NCI-H187 treated with DMSO at 0.1 percent for 48 hours (cell line): ENCODE results near the gene AKIP1.

Source experiments
- DNase-seq: peaks from one replicate; lab custom pipeline; 2025; lab: John Stamatoyannopoulos, UW

AKIP1 gene

DNA sequence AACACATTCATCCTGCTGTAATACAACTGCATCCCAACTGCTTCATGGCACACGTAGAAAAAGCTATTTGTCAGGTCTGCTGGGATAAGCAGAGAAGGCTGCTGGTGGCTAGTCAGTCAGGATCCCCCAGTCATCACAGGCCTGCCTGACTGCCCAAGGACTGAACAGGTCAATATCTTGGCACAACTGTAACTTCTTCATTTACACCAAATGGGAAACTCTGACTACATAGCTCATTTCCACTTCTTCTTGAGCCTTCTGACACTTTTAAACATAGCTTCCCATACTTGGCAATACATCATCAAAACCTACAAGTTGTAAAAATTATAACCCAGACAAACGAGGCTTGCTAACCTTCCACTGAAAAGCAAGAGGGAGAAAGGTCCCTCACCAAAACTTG is 50.4 kb downstream of the AKIP1 start:
- DNase-seq, result no peak

DNA sequence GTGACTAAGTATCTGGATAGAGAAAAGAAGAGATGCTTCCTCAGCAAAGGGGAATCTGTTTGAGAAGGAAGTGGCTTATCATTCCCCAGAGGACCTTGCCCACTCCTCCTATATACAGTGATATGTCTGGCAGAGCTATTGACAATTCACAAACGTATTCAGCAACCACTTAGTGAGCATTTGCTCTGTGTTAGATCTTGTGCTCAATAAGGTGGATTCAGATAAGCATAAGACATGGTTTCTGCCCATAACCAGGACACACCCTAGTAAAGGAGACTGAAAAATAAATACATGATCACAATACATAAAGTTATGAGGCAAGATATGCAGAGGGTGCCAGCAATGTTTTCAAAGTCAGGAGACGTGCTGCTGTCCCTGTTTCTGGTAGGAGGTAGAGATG is 51.9 kb downstream of the AKIP1 start:
- DNase-seq, result no peak

GRCh38 chr11:8963569-8964323 is 52.8 kb downstream of the AKIP1 start:
- DNase-seq, result peak; percentile 19

DNA sequence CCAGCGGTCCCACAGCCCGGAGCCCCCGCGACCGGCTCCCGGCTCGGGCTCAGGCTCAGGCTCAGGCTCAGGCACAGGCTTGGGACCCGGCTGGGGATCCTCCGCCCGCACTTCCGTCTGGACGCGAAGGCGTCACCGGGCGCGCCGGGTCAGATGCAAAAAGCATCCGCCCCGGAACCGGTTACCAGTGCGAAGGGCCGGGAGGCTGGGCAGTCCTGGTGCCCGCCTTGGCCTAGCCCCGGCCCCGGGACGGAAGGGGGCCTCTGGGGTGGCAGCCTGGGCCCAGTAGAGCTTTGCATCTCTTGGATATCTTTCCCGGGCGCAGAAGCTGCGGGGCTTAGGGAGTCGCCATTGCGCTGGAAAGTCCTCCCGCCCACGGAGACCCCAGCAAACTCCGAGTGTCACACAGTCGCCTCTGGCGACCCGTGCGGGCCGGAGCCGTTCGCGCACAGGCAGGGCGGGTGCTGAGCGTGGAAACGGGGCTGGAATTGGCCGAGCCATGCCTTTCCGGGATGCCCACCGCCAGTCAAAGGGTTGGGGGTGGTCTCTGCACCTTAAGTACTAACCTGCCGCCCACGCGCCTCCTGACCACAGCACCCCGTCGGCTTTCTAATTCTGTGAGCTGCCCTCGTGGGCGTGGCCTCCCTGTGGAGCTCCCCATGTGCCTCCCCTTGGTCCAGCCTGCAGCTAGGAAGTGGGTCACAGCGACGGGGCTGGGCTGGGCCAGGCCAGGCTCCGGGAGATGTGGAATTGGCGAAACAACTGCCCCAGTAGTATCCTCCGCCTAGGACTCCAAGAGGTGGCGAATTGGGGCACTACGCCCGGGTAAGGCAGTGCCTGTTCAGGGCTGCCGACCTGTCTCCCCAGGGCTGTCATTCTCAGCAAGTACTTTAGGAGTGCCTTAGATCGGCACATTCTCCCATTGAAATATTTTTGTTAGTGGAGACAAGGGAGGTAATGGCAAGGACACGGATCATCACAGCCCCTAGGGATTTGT is 53.6 kb downstream of the AKIP1 start, which contains the start of gene TMEM9B:
Gene TMEM9B (minus strand): TSS at position 119 of the 997 bp plus-strand sequence. CDS start 129 bp downstream, outside the sequence.
- DNase-seq, result no peak

DNA sequence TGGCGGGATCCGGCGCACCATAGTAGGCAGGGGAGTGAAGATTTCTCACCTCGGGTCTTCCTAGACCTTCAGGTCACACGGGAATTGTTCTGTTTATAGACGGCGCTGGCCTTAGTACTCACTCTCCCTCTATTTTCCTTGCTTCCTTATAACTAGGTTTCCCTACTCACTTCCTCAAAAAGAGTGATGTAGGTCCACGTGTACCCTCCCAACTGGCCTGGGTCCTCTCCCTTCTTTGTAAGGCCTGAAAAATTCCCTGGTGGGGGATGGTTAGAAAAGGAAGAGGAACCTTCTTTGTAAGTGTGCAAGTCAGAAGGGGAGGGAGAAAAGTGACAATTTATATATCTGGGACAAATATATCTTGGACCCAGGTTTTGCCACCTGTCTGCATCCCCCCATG is 56.2 kb downstream of the AKIP1 start:
- no peak for DNase-seq
